NCI-H524 (cell line): ENCODE data around the gene CIDEA.
"Not testable (repeated sequence)": the region's sequence is repeated elsewhere in the genome, so short reads cannot be mapped to it uniquely, and the experiment has no call there.

Experiments
- DNase-seq, 2 experiments: peaks; one replicate each; lab custom pipeline; 2025; lab: John Stamatoyannopoulos, UW

The CIDEA gene

GRCh38 chr18:12239431-12239830 is 14.7 kb upstream of the CIDEA start:
- no peak for DNase-seq

DNA sequence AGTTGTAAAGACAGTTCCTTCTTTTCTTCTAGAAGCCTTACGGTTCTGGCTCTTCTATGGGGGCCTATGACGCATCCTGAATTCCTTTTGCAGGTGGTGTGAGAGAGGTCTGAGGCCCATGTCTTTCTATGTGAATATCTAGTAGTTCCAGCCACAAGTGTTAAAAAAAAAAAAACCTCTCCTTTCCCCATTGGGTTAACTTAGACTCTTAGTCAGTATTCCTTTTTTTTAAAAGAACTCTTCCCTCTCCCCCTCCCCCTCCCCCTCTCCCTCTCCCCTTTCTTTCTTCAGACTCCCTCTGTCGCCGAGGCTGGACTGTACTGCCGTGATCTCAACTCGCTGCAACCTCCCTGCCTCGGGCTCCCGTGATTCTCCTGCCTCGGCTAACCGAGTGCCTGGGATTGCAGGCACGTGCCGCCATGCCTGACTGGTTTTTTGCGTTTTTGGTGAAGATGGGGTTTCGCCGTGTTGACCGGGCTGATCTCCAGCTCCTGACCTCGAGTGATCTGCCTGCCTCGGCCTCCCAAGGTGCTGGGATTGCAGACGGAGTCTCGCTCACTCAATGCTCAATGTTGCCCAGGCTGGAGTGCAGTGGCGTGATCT is 11.4 kb upstream of the CIDEA start:
- no peak for DNase-seq

DNA sequence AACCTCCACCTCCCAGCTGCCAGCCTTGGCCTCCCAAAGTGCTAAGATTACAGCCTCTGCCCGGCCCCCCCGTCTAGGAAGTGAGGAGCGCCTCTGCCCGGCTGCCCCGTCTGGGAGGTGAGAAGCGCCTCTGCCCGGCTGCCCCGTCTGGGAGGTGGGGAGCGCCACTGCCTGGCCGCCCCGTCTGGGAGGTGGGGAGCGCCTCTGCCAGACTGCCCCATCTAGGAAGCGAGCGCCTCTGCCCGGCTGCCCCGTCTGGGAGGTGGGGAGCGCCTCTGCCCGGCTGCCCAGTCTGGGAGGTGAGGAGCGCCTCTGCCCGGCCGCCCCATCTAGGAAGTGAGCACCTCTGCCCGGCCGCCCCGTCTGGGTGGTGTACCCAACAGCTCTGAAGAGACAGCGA is 10.9 kb upstream of the CIDEA start:
- not testable (repeated sequence) for DNase-seq

DNA sequence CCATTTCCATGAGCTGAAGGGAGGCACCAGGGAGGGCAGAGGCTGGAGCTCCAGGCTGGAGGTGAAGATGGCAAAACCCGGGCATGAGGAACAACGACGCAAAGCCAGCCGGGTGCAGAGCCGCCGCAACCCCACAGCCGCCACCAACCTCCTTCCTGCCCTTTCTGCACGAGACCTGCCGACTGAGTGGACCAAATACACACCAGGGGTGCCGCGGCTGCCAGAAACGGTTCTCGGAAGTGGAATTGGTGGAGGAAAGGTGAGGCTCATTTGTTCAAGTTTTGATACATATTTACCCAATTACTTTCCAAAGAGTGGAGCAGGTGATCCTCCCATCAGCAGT is 8.4 kb upstream of the CIDEA start:
- DNase-seq = no peak

GRCh38 chr18:12246849-12247808 is 7.0 kb upstream of the CIDEA start:
- no peak for DNase-seq

GRCh38 chr18:12247946-12248345 is 6.2 kb upstream of the CIDEA start:
- no peak for DNase-seq

- no peak for DNase-seq
Measured at GRCh38 chr18:12248926-12249720, 5.0 kb upstream of the CIDEA start.

- DNase-seq = no peak
Measured at GRCh38 chr18:12251311-12251710, 2.9 kb upstream of the CIDEA start.

GRCh38 chr18:12252061-12252460 is 2.1 kb upstream of the CIDEA start:
- no peak for DNase-seq

DNA sequence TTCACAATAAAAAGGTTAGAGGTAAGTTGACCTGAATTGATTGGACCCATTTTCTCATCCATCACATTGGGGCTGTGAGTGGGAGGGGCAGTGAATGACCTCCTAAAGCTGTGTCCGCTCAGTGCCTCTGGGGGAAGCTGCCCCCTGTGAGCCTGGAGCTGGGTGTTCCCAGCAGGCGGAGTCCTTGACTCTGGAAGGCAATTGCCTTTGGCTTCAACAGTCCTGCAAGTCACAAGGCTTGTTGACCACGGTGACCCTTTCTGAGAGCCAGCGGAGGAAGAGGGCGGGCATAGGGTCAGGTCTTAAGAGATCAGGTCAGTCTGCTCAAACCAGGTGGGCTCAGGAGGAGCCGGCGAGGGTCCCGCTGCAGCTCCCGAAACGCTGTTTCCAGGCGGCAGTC is 1.1 kb upstream of the CIDEA start:
- DNase-seq = no peak

- DNase-seq = peak in 1 of 2 experiments; percentile 36
Measured at GRCh38 chr18:12253663-12254135, 462 bp upstream of the CIDEA start.

DNA sequence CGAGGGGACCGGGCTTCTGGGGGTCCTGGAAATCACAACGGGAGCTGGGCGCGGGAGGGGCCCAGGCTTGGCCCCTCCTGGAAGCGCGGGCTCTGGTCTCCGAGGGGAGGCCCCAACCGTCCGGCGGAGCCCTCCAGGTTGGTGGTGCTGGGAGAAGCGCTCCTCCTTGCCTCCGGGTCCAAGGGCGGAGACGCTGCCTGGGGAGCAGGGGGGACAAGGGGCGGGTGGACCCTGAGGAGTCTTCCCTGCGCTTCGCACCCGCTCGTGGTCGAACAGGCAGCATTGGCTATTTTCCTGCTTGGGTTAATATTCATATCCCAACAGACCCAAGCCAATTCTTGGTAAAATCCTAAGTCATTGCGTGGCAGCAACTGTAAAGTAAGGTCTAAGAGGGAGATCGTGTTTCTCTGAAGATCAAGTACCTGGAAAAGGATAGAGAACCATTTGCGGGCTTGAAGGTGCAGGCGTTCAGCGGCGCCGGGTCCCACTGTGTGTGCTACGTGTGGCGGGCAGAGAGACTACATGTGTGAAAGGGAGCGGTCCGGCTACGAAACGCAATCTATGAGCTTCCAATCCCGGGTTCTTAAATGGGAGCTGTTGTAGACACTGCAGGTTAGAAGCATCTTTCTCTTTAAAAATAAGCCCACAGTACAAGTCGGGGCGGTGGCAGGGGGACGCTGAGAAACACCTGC is 805 bp downstream of the CIDEA start:
- DNase-seq = no peak

GRCh38 chr18:12255626-12256026 is 1.5 kb downstream of the CIDEA start:
- DNase-seq = no peak

DNA sequence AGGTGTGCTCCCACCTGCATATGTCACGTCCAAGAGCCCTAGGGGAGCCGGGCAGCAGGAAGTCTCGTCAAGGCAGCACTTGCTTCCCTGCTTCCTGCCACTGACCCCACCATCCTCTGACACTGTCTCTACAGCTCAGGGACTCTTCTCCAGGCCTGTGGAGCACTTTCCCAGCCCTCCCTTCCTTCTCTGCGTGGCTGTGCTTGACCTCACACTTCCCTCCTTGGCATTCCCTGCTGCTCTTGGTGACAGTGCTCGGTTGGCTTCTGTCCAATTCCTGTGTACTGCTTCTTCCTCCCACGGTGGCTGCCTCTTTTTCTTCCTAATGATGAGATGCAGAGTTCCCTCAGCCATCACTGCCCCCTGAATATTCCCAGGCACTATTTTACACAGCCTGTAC is 2.8 kb downstream of the CIDEA start:
- DNase-seq = no peak

- DNase-seq = no peak
Measured at GRCh38 chr18:12257996-12258718, 4.0 kb downstream of the CIDEA start.

DNA sequence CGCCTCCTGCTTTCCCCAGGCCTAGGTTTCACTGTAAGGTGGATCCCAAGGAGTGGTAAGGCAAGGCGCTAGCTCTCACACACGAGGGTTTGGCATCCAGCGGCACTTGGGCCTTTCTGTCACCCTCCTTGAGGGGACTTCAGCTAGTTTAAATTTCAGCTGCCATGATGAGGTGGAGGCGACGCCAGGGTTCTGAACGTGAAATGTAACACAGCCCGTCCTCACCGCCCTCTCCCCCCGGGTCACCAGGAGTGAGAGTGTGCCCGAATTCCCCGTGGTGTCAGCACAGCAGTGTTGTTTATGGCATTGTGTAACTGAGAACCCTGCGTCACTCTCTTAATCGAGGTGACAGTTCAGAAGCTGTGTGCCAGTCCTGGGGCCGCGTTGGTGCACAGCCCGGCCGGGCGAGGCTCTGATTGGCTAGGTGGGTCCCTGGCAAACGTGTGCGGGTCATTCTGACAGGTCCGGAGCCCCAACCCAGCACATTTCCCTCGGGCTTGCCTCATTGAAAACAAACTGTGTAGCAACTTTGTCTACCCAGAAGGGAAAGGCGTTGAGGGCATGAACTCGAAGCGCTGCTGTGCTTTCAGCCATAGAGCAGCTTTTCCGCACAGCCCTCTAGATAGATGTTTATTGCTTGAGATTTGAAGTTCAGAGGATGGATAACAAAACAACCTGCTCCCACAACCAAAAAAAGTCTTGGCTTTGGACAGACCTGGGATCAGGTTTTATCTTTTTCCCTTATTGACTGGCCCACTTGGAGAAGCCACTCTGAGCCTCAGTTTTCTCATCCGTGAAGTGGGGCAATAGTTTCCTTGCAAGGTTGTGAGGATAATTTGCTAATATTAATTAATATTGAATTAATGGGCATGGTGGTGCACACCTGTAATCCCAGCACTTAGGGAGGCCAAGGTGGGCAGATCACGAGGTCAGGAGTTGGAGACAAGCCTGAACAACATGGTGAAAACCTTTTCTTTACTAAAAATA is 4.9 kb downstream of the CIDEA start:
- DNase-seq = no peak

DNA sequence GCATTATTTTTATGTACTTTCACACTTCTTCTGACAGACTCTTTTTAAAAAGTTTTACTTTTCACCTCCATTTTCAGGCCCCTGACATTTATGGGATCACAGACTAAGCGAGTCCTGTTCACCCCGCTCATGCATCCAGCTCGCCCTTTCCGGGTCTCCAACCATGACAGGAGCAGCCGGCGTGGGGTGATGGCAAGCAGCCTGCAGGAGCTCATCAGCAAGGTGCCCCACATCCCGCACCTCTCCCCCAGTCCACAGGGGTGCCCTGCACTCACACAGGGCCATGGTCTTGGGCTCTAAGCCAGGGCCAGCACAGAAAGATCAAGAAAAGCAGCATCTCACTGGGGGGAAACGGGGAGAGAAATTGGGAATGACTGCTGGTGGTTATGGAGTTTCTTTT is 8.6 kb downstream of the CIDEA start:
- DNase-seq = no peak

- DNase-seq = no peak
Measured at GRCh38 chr18:12264864-12265263, 10.7 kb downstream of the CIDEA start.

- DNase-seq = peak; percentile 71 to 78
Measured at GRCh38 chr18:12271376-12272235, 17.4 kb downstream of the CIDEA start.
